ENCODE results near the gene SEMA3B.

Gene SEMA3B

DNA sequence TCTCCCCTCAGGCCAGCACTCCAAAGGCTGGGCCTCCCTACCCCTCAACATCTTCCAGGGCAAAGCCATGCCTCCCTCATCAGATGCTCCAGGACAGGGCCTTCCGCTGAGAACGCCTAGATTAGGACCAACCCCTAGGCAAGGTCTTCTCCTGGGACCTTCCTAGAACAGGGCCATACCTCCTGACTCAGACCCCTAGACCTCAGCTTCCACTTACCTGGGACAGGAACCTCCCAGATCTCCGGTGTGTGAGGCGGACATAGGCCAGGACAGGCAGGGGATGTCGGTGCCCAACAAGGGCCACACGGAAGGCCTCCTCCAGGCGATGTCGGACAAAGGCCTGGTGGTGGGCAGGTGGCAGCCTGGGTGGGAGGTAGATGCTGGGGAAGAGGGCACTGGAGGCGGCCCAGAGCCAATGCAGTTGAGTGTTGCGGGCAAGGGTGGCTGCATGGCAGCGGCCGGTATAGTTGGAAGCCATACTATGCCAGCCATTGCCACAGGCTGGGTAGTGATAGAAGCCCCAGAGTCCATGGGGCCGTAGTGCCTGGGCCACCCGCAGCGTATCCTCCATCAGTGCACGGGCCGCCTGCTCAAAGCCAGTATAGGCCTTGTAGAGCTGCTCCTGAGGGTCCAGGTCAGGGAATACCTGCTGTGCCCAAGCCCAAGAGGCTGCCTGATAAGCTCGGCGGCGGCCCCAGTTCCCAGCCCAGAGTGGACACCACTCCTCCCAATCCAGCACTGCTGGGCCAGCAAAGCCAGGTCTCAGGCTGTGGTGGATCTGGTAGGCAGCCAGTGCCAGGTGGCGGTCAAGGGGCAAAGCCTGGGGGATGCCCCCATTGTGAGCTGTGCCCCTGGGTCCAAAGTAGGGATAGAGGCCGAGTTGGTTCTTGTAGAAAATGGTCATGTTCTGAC is 25.8 kb downstream of the SEMA3B start:
- no peak overlapping the region for H3K27ac ChIP-seq (ENCODE audit: low read depth, low read length)
- no peak overlapping the region for H3K4me3 ChIP-seq (ENCODE audit: low read length)
- H3K9ac ChIP-seq (ENCODE audit: low read length): no peak overlapping the region

GRCh38 chr3:50295553-50296431 is 26.8 kb downstream of the SEMA3B start:
- Histone ChIP-seq H3K9ac (ENCODE audit: low read length) (no peak overlapping the region), H3K27me3 (ENCODE audit: control insufficient read depth, insufficient read depth, low read length) (no peaks in the 10 kb centered on the region), H3K27ac (ENCODE audit: low read depth, low read length) (no peak overlapping the region), H3K4me3 (ENCODE audit: low read length) (no peak overlapping the region), H3K4me1 (ENCODE audit: control insufficient read depth, insufficient read depth, low read length) (peaks cover 23% of the 10 kb centered on the region), H3K36me3 (ENCODE audit: control insufficient read depth, insufficient read depth, low read length) (no peaks in the 10 kb centered on the region)

More for the DNA sequence above, 25.8 kb downstream of the SEMA3B start:
- Histone ChIP-seq H3K4me1 (ENCODE audit: control insufficient read depth, insufficient read depth, low read length) (peaks cover 21% of the 10 kb centered on the region), H3K36me3 (ENCODE audit: control insufficient read depth, insufficient read depth, low read length) (peaks cover 4% of the 10 kb centered on the region), H3K27me3 (ENCODE audit: control insufficient read depth, insufficient read depth, low read length) (no peaks in the 10 kb centered on the region)

GRCh38 chr3:50296721-50297383 is 27.9 kb downstream of the SEMA3B start:
- Histone ChIP-seq H3K4me1 (ENCODE audit: control insufficient read depth, insufficient read depth, low read length) (peaks cover 19% of the 10 kb centered on the region), H3K27me3 (ENCODE audit: control insufficient read depth, insufficient read depth, low read length) (no peaks in the 10 kb centered on the region), H3K9ac (ENCODE audit: low read length) (no peak overlapping the region), H3K36me3 (ENCODE audit: control insufficient read depth, insufficient read depth, low read length) (no peaks in the 10 kb centered on the region), H3K27ac (ENCODE audit: low read depth, low read length) (no peak overlapping the region), H3K4me3 (ENCODE audit: low read length) (no peak overlapping the region)

DNA sequence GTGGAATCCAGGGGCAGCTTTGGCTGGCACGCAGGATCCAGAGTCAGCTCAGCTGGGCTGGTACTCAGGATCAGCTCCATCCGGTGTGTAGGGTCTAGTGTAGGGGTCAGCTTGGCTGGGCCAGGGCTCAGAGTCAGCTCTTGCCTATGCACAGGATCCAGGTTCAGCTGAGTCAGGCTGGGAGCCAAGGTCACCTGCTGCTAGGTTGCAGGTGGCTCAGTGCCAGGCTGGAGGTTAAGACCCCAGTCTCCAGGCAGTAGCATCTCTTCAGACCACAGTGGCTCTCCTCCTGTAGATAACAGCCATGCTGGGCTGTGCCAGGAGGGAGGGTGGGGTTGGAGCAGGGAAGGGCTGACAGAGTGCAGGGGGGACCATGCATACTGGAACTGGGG is 28.4 kb downstream of the SEMA3B start:
- Histone ChIP-seq H3K4me1 (ENCODE audit: control insufficient read depth, insufficient read depth, low read length) (peaks cover 19% of the 10 kb centered on the region), H3K27me3 (ENCODE audit: control insufficient read depth, insufficient read depth, low read length) (no peaks in the 10 kb centered on the region), H3K36me3 (ENCODE audit: control insufficient read depth, insufficient read depth, low read length) (no peaks in the 10 kb centered on the region), H3K4me3 (ENCODE audit: low read length) (no peak overlapping the region), H3K27ac (ENCODE audit: low read depth, low read length) (no peak overlapping the region), H3K9ac (ENCODE audit: low read length) (no peak overlapping the region)

GRCh38 chr3:50297896-50298725 is 29.2 kb downstream of the SEMA3B start:
- Histone ChIP-seq H3K36me3 (ENCODE audit: control insufficient read depth, insufficient read depth, low read length) (no peaks in the 10 kb centered on the region), H3K4me3 (ENCODE audit: low read length) (peak overlapping the region; percentile 79), H3K4me1 (ENCODE audit: control insufficient read depth, insufficient read depth, low read length) (peaks cover 12% of the 10 kb centered on the region), H3K27me3 (ENCODE audit: control insufficient read depth, insufficient read depth, low read length) (no peaks in the 10 kb centered on the region), H3K9ac (ENCODE audit: low read length) (peak overlapping the region; percentile 96), H3K27ac (ENCODE audit: low read depth, low read length) (peak overlapping the region; percentile 85)

DNA sequence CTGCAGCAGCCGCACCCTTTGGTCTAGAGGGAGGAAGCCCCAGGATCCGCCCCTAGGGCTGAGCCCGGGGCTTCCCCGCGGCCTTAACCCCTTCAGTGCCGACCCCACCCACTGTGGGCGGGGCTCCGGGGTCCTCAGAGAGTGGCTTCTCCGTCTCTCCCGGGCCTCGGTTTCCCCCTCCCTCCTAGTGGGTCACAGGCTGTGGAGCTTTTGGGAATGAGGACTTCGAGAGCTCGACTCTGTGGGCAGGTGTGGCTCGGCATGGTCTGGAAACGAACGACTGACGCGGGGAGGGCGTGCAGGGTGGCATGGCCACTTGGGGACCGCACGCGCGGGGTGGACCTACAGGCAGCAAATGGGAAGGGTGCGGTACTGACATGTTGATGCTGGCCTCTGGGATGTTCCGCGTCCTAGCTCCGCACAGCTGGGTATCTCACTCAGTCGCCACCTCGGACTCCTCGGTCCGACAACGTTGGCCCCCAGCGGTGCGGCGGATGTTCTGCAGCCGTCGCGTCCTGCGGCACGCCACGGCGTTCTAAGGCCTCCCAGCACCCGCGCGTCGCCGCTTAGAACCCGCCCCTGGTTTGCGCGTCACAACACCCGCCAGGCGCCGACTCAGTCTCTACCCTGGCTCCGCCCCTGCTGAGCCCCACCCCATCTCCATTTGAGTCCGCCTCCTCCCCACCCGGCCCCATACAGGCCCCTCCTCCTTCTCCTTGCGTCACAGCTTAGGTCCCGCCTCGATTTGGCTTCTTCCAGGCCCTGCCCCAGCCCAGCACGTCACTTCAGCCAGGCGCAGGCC is 30.1 kb downstream of the SEMA3B start, which contains the start of the genes HYAL3 and NAA80:
HYAL3 (minus strand) TSS at position 570 of the 802 bp plus-strand sequence. CDS start 3,803 bp downstream, outside the sequence.
NAA80 (minus strand) TSS at position 570 of the 802 bp plus-strand sequence. CDS start 1,942 bp downstream, outside the sequence.
- no peaks in the 10 kb centered on the region for H3K27me3 ChIP-seq (ENCODE audit: control insufficient read depth, insufficient read depth, low read length)
- peak within 1 kb of the TSS; percentile 79 for H3K4me3 ChIP-seq (ENCODE audit: low read length)
- H3K27ac ChIP-seq (ENCODE audit: low read depth, low read length): peak within 1 kb of the TSS; percentile 87
- peaks cover 10% of the 10 kb centered on the region for H3K4me1 ChIP-seq (ENCODE audit: control insufficient read depth, insufficient read depth, low read length)
- no peaks in the 10 kb centered on the region for H3K36me3 ChIP-seq (ENCODE audit: control insufficient read depth, insufficient read depth, low read length)
- peak within 1 kb of the TSS; percentile 96 for H3K9ac ChIP-seq (ENCODE audit: low read length)

- Histone ChIP-seq H3K27ac (ENCODE audit: low read depth, low read length) (peak overlapping the region; percentile 87), H3K4me3 (ENCODE audit: low read length) (peak overlapping the region; percentile 76), H3K4me1 (ENCODE audit: control insufficient read depth, insufficient read depth, low read length) (peaks cover 10% of the 10 kb centered on the region), H3K9ac (ENCODE audit: low read length) (peak overlapping the region; percentile 1), H3K36me3 (ENCODE audit: control insufficient read depth, insufficient read depth, low read length) (no peaks in the 10 kb centered on the region), H3K27me3 (ENCODE audit: control insufficient read depth, insufficient read depth, low read length) (no peaks in the 10 kb centered on the region)
Measured at GRCh38 chr3:50299638-50299928, 30.6 kb downstream of the SEMA3B start.

DNA sequence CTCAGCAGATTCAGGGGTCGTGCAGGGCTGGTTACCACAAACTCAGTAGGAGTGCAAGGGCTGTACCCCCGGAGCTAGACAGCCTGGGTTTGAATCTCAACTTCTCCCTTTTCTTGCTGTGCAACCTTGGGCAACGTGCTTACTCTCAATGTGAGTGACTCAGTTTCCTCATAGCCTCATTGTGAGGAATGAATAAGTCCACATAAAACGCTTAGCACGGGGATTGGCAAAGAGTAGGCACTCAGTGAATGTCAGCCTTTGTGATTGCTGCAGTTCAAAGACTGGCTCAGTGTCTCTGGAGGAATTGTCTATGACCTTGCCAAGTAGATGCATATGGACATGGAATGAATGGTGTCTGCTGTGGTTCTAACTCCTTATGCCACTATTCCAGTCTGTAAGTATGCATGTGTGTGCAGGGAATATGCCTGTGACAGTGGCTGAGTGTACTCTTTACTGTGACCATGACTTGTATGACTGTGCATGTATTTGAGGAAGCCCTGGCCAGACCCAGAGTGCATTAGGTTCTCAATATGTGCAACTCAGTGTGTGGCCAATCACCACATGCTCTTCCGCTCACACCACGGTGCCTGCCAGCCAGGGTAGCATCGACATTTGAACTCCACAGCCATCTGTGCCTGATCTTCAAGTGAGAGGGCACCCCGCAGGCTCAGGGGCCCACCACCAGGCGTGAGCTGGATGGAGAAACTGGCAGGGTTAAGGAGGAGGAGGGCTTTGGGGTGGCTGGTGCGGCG is 31.2 kb downstream of the SEMA3B start:
- H3K4me3 ChIP-seq (ENCODE audit: low read length): peak overlapping the region; percentile 76
- H3K9ac ChIP-seq (ENCODE audit: low read length): peak overlapping the region; percentile 1
- no peaks in the 10 kb centered on the region for H3K27me3 ChIP-seq (ENCODE audit: control insufficient read depth, insufficient read depth, low read length)
- peak overlapping the region; percentile 87 for H3K27ac ChIP-seq (ENCODE audit: low read depth, low read length)
- H3K4me1 ChIP-seq (ENCODE audit: control insufficient read depth, insufficient read depth, low read length): peaks cover 10% of the 10 kb centered on the region
- H3K36me3 ChIP-seq (ENCODE audit: control insufficient read depth, insufficient read depth, low read length): no peaks in the 10 kb centered on the region

DNA sequence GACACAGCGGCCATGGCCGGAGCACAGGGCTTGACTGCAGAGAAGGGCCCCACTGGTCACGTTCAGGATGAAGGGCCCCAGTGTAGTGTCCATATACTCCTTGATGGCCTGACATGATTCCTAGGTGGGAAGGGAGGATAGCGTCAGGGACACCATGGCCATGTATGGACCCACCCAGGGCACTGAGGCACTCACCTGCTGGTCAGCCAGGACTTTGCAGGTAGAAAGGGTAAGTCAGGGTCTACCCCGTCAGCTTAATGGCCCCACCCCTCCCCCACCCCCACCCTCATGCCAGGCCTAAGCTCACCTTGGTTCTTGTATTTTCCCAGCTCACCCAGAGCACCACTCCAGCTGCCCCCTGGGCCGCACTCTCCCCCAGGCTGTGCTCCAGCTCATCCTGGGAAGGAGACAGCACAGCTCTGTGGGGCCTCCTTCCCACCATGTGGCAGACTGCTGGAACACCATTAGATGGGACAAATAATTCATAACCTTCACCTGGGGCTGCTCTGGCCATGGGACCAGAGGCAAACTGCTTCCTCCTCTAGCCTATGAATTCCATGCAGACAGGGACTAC is 31.8 kb downstream of the SEMA3B start:
- no peak overlapping the region for H3K9ac ChIP-seq (ENCODE audit: low read length)
- no peaks in the 10 kb centered on the region for H3K36me3 ChIP-seq (ENCODE audit: control insufficient read depth, insufficient read depth, low read length)
- H3K27ac ChIP-seq (ENCODE audit: low read depth, low read length): peak overlapping the region; percentile 87
- H3K4me3 ChIP-seq (ENCODE audit: low read length): peak overlapping the region; percentile 76
- H3K27me3 ChIP-seq (ENCODE audit: control insufficient read depth, insufficient read depth, low read length): no peaks in the 10 kb centered on the region
- peaks cover 10% of the 10 kb centered on the region for H3K4me1 ChIP-seq (ENCODE audit: control insufficient read depth, insufficient read depth, low read length)

Measured in rectal smooth muscle tissue (tissue), 1 donor.